ENCODE measurements around the gene MAGI1.
"Not testable (repeated sequence)": the region's sequence is repeated elsewhere in the genome, so short reads cannot be mapped to it uniquely, and the experiment has no call there.

MAGI1 gene

DNA sequence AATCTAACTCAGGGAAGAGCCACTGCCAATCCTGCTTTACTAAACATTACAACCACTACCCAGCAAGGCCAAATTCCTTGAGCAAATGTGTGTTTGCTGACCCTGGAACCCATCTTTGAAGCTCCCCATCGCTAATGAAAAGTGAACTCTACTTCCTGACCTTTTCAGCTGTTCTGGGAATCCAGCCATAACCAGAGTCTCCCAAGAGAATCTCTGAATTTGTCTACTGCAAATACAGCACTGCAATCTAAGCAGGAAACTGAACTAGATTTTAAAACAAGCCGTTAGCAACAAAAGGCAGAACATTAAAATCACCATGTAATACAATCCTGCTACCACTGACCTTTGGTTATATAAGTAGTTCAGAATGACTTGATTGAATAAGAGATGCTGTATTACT, 309.2 kb downstream of the MAGI1 start:
- intact Hi-C loops (cut with DNase I), result no loop called here
- peak in 2 of 42 donors; percentile 5 to 12 for DNase-seq

DNA sequence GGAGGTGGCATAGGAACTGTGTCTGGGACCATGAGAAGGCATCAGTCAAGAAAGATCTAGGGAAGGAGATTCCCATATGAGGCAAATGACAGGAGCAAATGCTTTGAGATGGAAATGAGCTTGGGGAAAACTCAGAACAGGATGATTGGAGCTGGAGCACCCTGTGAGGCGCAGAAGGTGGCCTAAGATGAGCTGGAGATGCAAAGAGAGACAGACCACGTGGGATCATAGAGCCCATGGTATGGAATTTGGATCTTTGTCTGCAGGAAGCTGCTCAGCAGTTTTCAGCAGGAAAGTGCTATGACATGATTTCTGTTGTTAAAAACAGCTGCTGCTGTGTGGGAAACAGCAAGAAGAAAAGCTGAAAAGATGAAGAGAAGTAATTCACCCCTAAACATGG, 310.6 kb downstream of the MAGI1 start:
- DNase-seq, result no peak
- intact Hi-C loops (cut with DNase I), result no loop called here

DNA sequence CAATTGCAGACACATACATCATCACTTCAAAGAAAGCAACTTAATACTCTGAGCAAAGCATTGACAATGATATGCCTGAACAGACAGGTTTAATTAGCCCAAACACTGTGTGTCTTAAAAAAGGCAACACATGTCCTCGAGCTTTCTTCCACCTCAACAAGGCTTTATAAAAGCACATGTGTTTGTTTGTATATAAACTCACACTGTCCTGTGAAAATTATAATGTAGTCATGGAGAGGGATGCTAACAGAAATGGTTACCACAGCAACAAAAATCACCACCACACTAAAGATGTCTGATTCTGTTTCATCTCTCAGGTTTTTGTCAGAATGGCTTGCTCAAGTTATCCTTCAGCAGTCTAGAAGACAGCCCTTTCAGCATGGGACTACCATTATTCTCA, 314.7 kb downstream of the MAGI1 start:
- DNase-seq, result no peak
- intact Hi-C loops (cut with DNase I), result no loop called here

DNA sequence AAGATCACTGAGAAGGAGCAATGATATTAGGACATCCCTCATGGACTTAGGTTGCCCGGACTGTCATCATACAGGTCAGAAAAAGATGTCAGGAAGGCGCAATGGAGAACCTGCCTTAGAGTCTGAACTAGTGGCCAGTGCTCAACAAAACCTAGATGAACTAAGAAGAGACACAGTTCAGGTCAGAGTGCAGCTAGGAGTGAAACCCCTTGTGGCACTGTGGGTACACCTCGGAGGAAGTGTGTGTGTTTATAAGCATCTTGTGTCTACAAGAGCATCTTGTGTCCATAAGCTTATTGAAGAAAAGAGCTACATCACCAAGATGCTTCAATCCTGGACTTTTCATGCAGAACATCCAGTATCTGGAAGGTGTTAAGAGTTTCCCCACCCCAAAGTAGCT, 315.7 kb downstream of the MAGI1 start:
- intact Hi-C loops (cut with DNase I), result no loop called here
- DNase-seq, result no peak

DNA sequence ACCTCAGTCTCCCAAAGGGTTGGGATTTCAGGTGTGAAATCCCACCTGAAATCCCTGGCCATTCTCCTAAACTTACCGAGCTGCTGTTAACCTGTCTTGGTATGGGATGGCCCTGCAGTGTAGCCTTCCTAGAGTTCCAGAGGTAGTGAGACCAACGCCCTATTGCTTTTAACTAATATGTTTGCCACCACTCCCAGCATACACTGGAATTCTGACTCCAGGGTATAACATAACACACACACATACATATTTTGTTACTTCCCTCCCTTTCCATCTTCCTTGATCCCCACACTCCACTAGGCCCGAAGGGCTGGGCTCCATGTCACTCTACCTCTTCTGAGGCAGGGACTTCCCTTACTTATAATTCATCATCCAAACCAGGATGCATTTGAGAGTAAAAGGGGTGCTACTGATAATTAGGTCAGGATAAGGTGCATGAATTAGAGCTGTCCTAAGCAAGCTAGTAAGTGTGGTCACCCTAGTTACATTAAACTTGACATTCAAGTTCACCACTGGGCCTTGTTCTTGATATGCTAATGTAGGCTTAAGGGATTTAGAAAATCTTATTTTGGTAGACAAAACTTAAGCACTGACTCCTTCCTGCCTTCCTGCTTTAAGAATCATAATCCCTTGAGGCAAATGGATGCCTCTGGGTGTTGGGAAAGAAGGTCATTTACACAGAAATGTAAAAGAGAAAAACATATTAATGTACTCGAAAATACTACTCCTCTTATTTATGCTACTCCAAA, 317.6 kb downstream of the MAGI1 start:
- intact Hi-C loops (cut with DNase I), result no loop called here
- no peak for DNase-seq

DNA sequence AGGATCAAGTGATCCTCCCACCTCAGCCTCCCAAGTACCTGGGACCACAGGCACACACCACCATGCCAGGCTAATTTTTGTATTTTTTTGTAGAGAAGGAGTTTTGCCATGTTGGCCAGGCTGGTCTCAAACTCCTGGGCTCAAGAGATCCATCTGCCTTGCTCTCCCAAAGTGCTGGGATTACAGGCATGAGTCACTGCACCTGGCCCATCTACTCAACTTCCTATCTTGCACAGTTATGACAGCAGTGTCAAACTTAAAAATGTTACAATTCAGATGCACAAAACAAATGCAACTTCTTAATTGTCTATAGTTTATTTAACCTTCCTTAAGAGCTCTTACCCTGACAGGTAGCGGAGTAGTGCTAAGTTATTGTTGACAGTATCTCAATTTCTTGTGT, 319.1 kb downstream of the MAGI1 start:
- DNase-seq; intact Hi-C loops (cut with DNase I): not testable (repeated sequence)

DNA sequence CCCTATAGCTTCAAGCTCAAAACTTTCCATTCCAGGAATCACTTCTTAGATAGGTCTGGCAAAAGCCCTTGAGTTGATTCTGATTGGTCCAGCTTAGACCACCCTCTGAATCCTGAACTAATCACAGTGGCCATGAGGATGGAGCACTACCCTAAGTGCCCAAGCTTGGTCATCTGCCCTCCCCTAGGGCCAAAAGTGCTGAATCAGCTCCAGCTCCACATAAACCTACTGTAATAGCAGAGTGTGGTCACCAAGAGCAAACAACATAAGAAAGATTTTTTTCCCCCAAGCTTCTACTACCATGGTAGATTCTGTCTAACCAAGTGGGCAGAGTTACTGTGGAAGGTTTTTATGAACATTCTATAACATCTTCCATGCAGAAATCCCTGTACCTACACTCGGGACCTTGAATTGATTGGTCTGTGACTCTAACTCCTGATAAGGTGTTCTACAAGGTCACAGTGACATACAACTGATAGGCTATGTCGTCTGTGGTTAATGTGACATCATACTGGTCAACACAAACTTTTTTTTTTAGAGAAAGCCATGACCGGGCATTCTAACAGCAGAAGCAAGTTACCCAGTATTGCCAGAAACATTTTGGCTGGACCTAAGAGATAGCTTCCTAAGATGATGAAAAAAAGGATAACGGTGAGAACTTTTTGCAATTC, 320.9 kb downstream of the MAGI1 start:
- intact Hi-C loops (cut with DNase I), result no loop called here
- no peak for DNase-seq

DNA sequence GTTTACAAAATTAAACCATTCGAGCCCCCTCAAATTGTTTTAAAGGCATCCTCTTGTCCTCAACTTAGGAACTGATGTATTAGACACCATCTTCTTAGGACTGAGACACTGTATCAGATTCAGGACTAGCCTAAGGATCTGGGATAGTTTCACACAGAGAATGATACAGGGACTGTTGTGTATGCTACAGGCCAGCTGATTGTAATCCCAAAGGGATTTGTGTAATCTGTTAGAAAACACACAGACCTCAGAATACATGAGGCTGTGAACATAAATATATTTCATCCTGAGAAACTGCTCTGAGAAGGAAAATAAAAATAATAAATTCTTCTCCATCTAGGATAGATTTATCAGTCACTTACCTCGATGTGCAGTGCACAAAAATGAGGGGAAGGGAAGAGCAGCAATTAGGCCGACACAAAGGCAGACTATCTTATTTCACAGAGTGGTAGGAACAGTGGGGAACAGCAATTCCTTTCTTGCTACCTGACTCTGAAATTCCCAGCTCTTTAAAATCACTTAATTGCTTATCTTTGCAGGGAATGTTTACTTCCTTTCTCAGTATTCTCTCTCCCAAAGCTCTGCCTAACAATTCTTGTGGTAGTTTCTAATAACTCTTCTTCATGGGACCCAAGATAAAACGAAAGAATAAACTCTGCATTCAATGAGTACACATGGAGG, 322.5 kb downstream of the MAGI1 start:
- intact Hi-C loops (cut with DNase I), result no loop called here
- no peak for DNase-seq

DNA sequence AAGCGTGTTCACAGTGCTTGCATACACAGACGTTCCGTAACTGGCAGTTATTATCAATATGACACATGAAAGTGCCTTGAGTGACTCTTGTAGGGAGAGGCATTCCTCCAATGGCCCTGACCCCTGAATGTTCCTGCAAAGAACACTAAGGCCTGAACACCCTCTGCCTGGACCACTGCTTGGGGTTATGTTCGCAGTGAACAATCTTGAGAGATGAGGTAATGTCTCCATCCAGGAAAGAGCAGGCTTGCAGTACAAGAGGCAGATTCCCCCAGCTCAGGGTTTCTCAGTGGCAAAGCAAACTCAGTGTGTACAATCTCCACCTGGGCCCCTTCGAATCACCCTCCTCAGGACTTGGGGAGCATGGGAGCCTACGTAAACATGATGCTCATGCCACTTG, 324.6 kb downstream of the MAGI1 start:
- no peak for DNase-seq
- intact Hi-C loops (cut with DNase I), result no loop called here

DNA sequence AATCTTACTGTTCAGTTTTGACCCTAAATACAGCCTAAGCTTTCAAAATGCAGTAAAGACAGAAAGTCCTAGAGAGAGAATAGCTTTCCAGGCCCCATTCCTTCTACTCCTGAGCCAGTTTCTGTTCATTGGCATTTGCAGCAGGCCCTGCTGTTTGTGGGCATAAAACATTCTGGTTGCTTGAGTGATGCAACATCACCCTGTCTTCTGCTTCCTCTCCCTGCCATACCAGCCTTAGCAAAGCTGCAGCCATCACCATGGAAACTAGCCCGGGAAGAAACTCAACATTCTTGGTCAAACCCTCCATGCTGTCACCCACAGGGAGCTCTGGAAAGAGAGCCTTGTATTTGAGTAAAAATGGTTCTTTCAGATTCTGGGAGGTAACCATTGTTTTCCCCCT, 325.7 kb downstream of the MAGI1 start:
- intact Hi-C loops (cut with DNase I), result no loop called here
- peak in 27 of 42 donors; percentile 10 to 79 (median 37) for DNase-seq

DNA sequence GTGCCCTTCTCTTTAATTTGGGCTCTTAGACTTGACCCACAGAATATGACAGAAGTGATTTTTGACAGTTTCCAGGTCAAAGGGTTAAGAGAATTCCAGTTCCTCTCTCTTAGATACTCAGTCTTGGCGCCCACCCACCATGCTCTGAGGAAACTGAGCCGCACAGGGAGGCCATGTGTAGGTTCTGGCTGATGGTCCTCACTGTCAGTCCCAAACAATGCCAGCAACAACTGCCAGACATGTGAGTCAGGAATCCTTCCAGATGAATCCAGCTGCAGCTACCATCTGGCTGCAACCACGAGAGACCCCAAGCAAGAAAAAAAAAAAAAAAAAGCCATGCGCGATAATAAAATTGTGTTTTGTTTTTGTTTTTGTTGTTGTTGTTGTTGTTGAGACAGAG, 326.6 kb downstream of the MAGI1 start:
- DNase-seq, result peak in 1 of 42 donors; percentile 5
- intact Hi-C loops (cut with DNase I), result no loop called here

DNA sequence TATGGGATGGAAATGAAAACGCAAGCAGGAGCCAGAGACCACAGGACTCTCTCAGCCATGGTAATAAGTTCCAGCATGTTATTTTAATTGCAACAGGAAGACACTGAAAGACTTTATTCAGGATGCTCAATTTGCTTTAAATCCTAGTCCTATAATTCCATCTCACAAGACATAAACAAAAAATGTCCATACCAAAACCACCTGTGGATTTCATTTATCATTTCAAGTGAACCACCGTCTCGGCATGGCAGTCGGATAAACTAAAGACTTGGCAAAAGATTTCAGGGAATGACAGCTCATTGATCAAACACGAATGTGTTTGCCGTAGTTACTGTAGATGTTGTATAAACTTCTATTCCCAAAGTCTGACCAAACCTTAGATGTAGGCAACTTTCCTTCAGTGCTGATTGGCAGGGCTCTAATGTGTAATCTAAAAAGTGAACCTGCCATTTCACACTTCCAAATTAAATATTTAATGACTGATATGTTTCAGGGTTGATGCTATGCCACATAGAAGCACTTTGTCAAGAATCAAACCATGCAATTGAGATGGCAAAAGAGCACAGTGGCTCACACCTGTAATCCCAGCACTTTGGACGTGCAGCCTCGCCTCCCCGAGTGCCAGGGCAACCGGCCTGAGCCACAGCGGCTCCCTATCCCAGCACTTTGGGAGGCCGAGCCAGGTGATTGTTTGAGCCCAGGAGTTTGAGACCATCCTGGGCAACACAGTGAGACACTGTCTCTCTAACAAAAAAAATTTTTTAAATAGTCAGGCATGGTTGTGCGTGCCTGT, 331.7 kb downstream of the MAGI1 start:
- intact Hi-C loops (cut with DNase I), result no loop called here

DNA sequence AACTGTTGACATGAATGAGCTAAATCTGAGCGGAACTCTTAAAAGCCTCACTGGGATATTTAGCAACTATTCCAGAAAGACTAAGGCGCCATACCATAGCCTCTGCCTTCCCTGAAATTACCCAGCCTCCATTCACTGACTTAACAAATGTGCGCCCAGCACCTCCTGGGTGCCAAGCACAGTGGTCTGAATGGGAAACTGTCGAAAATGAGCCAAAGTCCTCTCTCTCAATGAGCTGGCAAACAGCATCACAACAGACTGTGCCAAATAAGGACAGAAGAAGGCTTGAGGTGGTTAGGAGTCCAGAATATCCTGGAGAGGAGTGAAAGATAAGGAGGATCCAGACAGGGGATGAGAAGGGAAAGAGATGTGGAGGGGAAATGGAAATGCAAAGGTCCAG, 332.4 kb downstream of the MAGI1 start:
- intact Hi-C loops (cut with DNase I), result no loop called here
- peak in 5 of 42 donors; percentile 9 to 42 (median 13) for DNase-seq

More for the DNA sequence above, 331.7 kb downstream of the MAGI1 start:
- no peak for DNase-seq

DNA sequence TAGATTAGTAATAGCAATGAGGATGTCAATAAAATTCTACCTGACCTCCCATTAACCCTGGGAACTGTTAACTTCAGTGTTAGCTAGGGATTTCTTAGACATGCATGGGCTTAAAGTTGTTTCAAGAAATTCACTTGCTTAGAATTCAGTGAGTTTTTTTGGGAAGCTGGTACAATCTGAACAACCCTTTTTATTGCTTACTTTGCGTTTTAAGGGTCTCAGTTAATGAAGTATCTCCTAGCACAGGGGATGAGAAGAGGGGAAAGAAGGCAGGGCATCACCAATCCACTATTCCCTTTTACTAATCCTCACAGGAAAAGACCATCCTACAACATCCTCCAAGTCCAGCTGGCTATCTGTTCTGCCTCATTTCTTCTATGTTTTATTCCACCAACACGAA, 334.9 kb downstream of the MAGI1 start:
- intact Hi-C loops (cut with DNase I), result no loop called here

DNA sequence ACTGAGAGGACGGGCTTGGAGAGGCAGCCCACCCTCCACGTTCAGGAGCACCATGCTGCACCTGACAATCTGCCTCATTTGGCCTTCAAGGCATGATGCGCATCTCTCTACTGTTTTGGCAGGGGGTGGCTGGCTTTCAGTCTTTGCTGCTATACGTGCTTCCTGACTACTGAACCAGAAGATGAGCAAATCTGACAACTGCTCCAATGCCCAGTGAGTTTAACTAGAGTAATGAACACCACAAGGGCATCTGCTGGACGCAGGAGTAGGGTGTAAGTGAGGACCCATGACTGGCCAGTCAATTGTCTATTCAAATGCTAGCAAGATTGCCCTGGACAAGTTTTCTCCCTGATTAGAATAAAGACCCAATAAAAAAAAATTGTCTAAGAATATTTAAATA, 335.7 kb downstream of the MAGI1 start:
- DNase-seq, result no peak
- intact Hi-C loops (cut with DNase I), result no loop called here

More for the DNA sequence above, 334.9 kb downstream of the MAGI1 start:
- no peak for DNase-seq

DNA sequence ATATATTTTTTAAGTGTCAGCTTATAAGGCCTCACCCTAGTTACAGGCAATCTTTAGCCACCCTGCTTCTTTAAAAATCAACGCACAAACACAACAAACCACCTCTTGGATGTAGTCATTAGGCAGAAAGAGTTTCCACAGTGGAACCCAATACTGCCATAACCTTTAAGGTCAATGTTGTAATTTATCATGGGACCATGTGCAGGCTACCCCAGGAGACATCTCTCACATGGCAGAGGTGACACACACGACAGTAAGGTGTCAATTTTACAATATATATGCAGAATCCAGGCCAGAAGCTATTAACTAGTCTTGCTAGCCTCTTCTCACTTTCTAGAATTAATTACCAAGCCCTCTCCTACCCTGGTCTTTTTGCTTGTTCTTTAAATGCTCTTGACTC, 336.5 kb downstream of the MAGI1 start:
- intact Hi-C loops (cut with DNase I), result no loop called here
- DNase-seq, result no peak

DNA sequence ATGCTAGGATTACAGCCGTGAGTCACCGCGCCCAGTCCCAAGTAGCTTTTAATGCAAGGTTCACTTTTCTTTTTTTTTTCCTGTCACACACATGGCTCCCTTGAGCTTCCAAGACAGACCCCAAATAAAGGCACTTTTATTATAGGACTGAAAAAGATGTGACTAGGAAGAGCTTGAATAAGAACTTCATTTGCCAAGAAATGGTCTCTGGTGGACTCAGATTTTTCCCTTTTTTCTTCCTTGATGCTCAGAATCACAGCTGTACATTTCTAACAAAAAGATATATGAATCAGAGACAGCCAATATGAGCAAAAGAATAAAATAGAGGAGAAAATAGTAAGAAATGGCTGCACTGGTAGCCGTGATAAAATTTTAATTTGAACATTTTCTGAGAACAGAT, 337.2 kb downstream of the MAGI1 start:
- intact Hi-C loops (cut with DNase I), result no loop called here
- DNase-seq, result no peak

DNA sequence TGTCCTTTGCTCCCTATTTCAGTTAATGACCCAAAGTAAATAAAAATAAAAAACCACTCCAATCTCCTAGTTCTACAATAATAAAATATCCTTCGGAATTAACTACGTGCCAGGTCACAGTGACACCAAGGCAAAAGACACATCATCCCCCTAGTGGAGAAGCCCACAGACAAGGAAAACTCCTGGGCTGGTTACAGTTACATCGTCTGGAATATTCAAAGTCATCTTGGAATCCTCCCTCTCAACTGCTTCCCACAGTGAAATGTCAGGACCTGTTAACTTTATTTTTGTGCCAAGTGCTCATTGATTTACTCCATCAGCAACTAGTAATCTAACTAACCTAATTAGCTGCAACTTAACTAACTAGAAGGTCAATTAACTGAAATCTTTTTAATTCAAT, 349.3 kb downstream of the MAGI1 start:
- intact Hi-C loops (cut with DNase I), result no loop called here
- no peak for DNase-seq

DNA sequence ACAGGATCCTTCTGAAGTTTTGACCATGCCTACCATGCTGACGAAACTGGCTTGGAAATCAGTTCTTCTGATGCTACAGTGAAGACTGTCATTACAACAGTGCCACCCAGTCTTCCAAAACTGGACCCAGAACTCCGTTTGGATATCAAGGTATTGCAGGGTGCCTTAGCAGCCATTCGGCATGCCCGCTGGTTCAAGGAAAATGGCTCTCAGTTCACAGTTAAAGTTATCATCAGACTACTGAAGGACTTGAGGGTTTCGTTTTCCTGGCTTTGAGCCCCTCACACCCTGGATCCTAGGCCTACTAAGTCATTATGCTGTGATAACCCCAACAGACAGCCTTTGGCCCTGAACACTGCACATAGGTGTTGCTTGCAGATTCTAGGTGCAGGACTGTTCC, 351.0 kb downstream of the MAGI1 start:
- intact Hi-C loops (cut with DNase I), result no loop called here

More for the DNA sequence above, 351.0 kb downstream of the MAGI1 start:
- no peak for DNase-seq

Measured in head of caudate nucleus (tissue), 42 donors.